Transverse colon (tissue), 4 donors: Measurements from ENCODE around the gene PACSIN1. TPM values are rescaled to one million over a fixed set of nuclear protein-coding genes. Genes with fewer than 3 reads are reported as not detected.

ENCODE experiments used
- DNase-seq: peaks from one replicate; pipeline ENCODE4 v3.0.0-alpha.2; 2019
- H3K27ac ChIP-seq, 4 donors: fragments of 200-600 bp; sonication (generic); 2 replicates each; pipeline ENCODE4 v1.5.1; 2016 to 2018; ENCODE audit warnings: inconsistent platforms in 4 of 4
- H3K27me3 ChIP-seq: fragments of 200-600 bp; sonication (generic); 2 replicates; pipeline ENCODE4 v1.5.1; 2017; ENCODE audit warnings: inconsistent platforms
- H3K36me3 ChIP-seq, 4 donors: fragments of 200-600 bp; sonication (generic); 2 replicates each; pipeline ENCODE4 v1.5.1; 2017 to 2019; ENCODE audit warnings: inconsistent platforms in 4 of 4
- H3K4me1 ChIP-seq, 4 donors: fragments of 200-600 bp; sonication (generic); 2 replicates each; pipeline ENCODE4 v1.5.1; 2017 to 2020; ENCODE audit warnings: inconsistent platforms in 4 of 4
- H3K4me3 ChIP-seq, 4 donors: fragments of 200-600 bp; sonication (generic); 1 replicate in 1 of 4; 2 replicates in 3 of 4; pipeline versions ENCODE4 v1.5.1 to v1.6.1; 2017 to 2019; ENCODE audit warnings: inconsistent platforms in 4 of 4
- H3K9me3 ChIP-seq, 2 donors: fragments of 200-600 bp; sonication (generic); 2 replicates each; pipeline ENCODE4 v1.5.1; 2017 to 2019; ENCODE audit warnings: inconsistent platforms in 2 of 2
- EP300 ChIP-seq: sonication (generic); formaldehyde crosslinking; IDR thresholded peaks from one replicate; pipeline ENCODE4 v1.6.1; 2017; ENCODE audit warnings: antibody characterized with exemption, low read depth
- POLR2A ChIP-seq: fragments of 450-650 bp; IDR thresholded peaks from one replicate; pipeline ENCODE4 v1.6.1; 2016; ENCODE audit warnings: antibody characterized with exemption, mild to moderate bottlenecking, moderate library complexity
- POLR2AphosphoS5 ChIP-seq, 3 donors: sonication (generic); formaldehyde crosslinking; IDR thresholded peaks; one replicate each; pipeline ENCODE4 v1.6.1; 2016; ENCODE audit warnings: antibody characterized with exemption in 3 of 3
- WGBS, 2 donors: methylation state at CpG; one replicate each; pipeline ENCODE4 v1.1.5; 2018; ENCODE audit warnings: low coverage in 1 of 2; 5-methylcytosine and 5-hydroxymethylcytosine counted together
- in situ Hi-C, 4 donors: fragments of 200-750 bp; cut with MboI; loops; one replicate each; pipeline versions ENCODE4 v1.15.0 to v1.15.1; 2017; ENCODE audit warnings: low sequenced_read_pairs in 3 of 4, low pct_ligation_motif_present in 1 of 4, low pct_unique_long_range_greater_than_20kb in 1 of 4
- intact Hi-C: fragments of 100-400 bp; cut with DNase I; formaldehyde crosslinking; loops from one replicate; pipeline ENCODE4 v1.15.1; 2023; ENCODE audit warnings: low total_unique reads
- total RNA-seq, 4 donors: library from RNA; depleted of rRNA; stranded (reverse); fragments of >200 nt; gene quantifications; one replicate each; pipeline ENCODE4 v1.1.0, GENCODE V29; 2016
- TF ChIP-seq, protein P1 (sequence below), 5 experiments: fragments of 200-600 bp in 3 of 5; fragments of 450-650 bp in 2 of 5; sonication (generic) in 3 of 5; IDR thresholded peaks; 1 replicate in 2 of 5; 2 replicates in 3 of 5; pipeline ENCODE4 v1.5.1; 2016 to 2017; ENCODE audit warnings: antibody characterized with exemption in 5 of 5, inconsistent platforms in 3 of 5, mild to moderate bottlenecking in 2 of 5, moderate library complexity in 1 of 5

The PACSIN1 gene
- total RNA-seq, 4 donors from 2014 or later, result 0.27 to 1.9 TPM; not detected in 2

DNA sequence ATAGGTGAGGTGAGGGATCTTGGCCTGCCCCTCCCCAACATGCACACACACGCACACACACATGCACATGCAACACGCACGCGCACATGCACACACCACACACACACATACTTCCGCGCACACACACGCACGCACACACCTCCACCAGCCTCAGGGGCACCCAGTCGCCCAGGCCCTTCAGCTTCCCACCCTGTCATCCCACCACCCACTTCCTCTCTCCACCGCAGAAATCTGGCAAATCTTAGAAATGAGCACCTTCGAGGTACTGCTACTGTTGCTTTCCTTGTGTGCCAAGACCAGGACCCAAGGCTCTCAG, 89.1 kb downstream of the PACSIN1 start:
- Histone ChIP-seq H3K27me3 (no peaks in the 10 kb centered on the region), H3K9me3 (peaks cover 0 to 5% of the 10 kb centered on the region in 2 donors), H3K4me1 (peaks cover 0 to 13% (median 9%) of the 10 kb centered on the region in 4 donors), H3K36me3 (no peaks in the 10 kb centered on the region), H3K4me3 (peak overlapping the region in 3 of 4 donors; percentile 22 to 39 (median 35)), H3K27ac (peak overlapping the region in 3 of 4 donors; percentile 70 to 78 (median 76))
- WGBS, 2 donors, result 90% methylated on average over 11 of the region's 11 CpGs; no CpG with 5 or more reads in 1 of the 2 donors
- TF ChIP-seq, protein P1, sequence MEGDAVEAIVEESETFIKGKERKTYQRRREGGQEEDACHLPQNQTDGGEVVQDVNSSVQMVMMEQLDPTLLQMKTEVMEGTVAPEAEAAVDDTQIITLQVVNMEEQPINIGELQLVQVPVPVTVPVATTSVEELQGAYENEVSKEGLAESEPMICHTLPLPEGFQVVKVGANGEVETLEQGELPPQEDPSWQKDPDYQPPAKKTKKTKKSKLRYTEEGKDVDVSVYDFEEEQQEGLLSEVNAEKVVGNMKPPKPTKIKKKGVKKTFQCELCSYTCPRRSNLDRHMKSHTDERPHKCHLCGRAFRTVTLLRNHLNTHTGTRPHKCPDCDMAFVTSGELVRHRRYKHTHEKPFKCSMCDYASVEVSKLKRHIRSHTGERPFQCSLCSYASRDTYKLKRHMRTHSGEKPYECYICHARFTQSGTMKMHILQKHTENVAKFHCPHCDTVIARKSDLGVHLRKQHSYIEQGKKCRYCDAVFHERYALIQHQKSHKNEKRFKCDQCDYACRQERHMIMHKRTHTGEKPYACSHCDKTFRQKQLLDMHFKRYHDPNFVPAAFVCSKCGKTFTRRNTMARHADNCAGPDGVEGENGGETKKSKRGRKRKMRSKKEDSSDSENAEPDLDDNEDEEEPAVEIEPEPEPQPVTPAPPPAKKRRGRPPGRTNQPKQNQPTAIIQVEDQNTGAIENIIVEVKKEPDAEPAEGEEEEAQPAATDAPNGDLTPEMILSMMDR (IDR thresholded peaks at IDR 0.05), result no peak
- TF ChIP-seq POLR2AphosphoS5 (IDR thresholded peaks at IDR 0.05) (no peak), EP300 (no peak), POLR2A (no peak)
- in situ Hi-C loops (no loop called here), intact Hi-C loops (no loop called here)
- DNase-seq, result no peak

DNA sequence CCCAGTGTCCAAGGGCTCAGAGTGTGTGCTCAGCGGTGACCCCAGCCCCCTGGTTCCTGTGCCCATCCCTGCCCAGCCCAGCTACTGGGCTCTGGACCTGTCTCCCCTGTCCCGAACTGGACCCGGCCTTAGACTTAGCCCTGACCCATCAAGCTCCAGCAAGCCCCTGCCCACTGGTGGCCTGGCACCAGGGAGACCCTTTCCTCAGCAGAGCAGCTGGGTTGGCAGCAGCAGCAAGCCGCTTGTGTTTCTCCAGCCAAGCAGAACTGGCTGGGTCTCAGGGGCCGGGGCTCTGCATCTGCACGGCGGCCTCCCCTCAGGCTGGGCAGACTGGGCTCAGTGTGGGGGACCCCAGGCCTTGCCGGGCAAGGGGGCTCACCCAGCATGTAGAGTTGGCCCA, 89.5 kb downstream of the PACSIN1 start:
- Histone ChIP-seq H3K27ac (peak overlapping the region in 3 of 4 donors; percentile 70 to 78 (median 76)), H3K4me3 (peak overlapping the region in 3 of 4 donors; percentile 22 to 39 (median 35)), H3K27me3 (no peaks in the 10 kb centered on the region), H3K36me3 (no peaks in the 10 kb centered on the region), H3K4me1 (peaks cover 0 to 9% (median 9%) of the 10 kb centered on the region in 4 donors), H3K9me3 (peaks cover 0 to 5% of the 10 kb centered on the region in 2 donors)
- in situ Hi-C loops (no loop called here), intact Hi-C loops (no loop called here)
- DNase-seq, result no peak
- no peak for TF ChIP-seq POLR2A
- 86 to 91% methylated on average over 1 to 7 of the region's 8 CpGs for WGBS, 2 donors

DNA sequence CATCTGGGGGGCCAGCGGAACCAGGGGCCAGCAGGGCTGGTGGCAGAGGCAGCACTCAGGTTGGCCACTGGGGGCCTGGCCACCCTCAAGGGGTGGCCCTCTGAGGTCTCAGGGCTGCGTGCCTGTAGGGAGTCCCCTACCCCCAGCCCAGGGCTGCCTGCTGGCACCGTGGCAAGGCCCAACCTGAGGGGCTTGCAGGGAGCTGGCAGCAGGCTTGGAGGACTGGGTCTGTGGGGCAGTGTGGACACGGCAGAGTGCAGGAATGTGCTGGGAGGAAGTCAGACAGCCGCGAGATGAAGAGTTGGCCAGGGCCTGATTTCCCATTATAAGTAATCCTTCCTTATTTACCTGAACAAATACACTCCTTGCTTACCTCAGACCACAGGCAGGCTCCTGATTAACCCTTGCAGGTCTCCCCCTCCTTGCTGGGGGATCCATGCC, 90.2 kb downstream of the PACSIN1 start, which contains the start of gene SPDEF:
Gene SPDEF (minus strand): TSS at position 299 of the 441 bp plus-strand sequence. CDS start 11,874 bp downstream, outside the sequence.
- Histone ChIP-seq H3K4me3 (peak within 1 kb of the TSS in 3 of 4 donors; percentile 22 to 39 (median 35)), H3K4me1 (peaks cover 0 to 9% (median 9%) of the 10 kb centered on the region in 4 donors), H3K27me3 (no peaks in the 10 kb centered on the region), H3K27ac (peak within 1 kb of the TSS; percentile 48 to 78 (median 73)), H3K36me3 (no peaks in the 10 kb centered on the region), H3K9me3 (peaks cover 0 to 5% of the 10 kb centered on the region in 2 donors)
- in situ Hi-C loops, result no loop called here
- intact Hi-C loops, result no loop called here
- peak; percentile 34 for DNase-seq
- WGBS, 2 donors, result 40% methylated on average over 6 of the region's 6 CpGs; no CpG with 5 or more reads in 1 of the 2 donors
- TF ChIP-seq, protein P1 (IDR thresholded peaks at IDR 0.05), result peak in 3 of 5 experiments; percentile 7 to 32 (median 27)
- peak in 2 of 3 donors; percentile 32 to 37 for TF ChIP-seq POLR2AphosphoS5 (IDR thresholded peaks at IDR 0.05)
- no peak for TF ChIP-seq EP300
- peak; percentile 49 for TF ChIP-seq POLR2A

DNA sequence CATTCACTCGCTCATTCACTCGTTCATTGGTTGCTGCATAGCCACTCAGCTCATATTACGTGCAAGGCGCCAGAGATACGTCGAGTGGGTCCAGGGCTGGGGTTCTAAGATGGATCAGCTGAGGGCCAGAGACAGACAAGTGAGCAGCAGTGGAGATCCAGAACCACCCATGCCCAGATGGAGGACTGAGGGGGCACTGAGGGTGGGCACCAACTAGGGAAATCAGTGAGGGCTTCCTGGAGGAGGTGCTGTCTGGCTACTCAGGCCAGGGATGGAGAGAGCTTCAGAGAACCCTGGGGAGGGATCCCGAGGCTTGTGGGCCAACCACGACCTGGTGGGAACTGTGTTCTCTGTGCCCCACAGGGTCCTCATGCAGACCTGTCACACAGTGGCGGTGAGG, 90.6 kb downstream of the PACSIN1 start:
- Histone ChIP-seq H3K36me3 (no peaks in the 10 kb centered on the region), H3K4me1 (peaks cover 0 to 9% (median 9%) of the 10 kb centered on the region in 4 donors), H3K9me3 (peaks cover 0 to 5% of the 10 kb centered on the region in 2 donors), H3K4me3 (no peak overlapping the region), H3K27me3 (no peaks in the 10 kb centered on the region), H3K27ac (peak overlapping the region in 2 of 4 donors; percentile 70 to 78)
- TF ChIP-seq POLR2A (no peak), POLR2AphosphoS5 (IDR thresholded peaks at IDR 0.05) (no peak), EP300 (no peak)
- TF ChIP-seq, protein P1 (IDR thresholded peaks at IDR 0.05), result no peak
- no peak for DNase-seq
- WGBS, 2 donors, result 77% methylated on average over 9 of the region's 9 CpGs; no CpG with 5 or more reads in 1 of the 2 donors
- in situ Hi-C loops (no loop called here), intact Hi-C loops (no loop called here)
